WERI-Rb-1 (cell line): ENCODE data around the gene MAN2C1.

Experiments
- DNase-seq: peaks from one replicate; pipeline ENCODE4 v3.0.0-alpha.2; 2020
- H3K27ac ChIP-seq: fragments of 250-450 bp; sonication (Bioruptor Pico); 2 replicates; pipeline ENCODE4 v1.5.1; 2020; ENCODE audit warnings: mild to moderate bottlenecking, moderate library complexity
- H3K27me3 ChIP-seq: fragments of 250-450 bp; sonication (Bioruptor Pico); 2 replicates; pipeline ENCODE4 v1.5.1; 2021; ENCODE audit warnings: mild to moderate bottlenecking, low read depth, moderate library complexity; ENCODE audit not compliant: insufficient read depth, severe bottlenecking
- H3K36me3 ChIP-seq: fragments of 250-450 bp; sonication (Bioruptor Pico); 2 replicates; pipeline ENCODE4 v1.5.1; 2020; ENCODE audit warnings: mild to moderate bottlenecking, moderate library complexity
- H3K4me3 ChIP-seq: 2 replicates; pipeline ENCODE4 v1.5.1; 2011; ENCODE audit warnings: low read depth, mild to moderate bottlenecking, control low read depth, low read length
- H3K9me3 ChIP-seq: fragments of 250-450 bp; sonication (Bioruptor Pico); 2 replicates; pipeline ENCODE4 v1.5.1; 2021; ENCODE audit warnings: mild to moderate bottlenecking, moderate library complexity; ENCODE audit not compliant: severe bottlenecking
- CTCF ChIP-seq: IDR thresholded peaks from 2 replicates; pipeline ENCODE4 v1.5.1; 2011; ENCODE audit warnings: low read depth, mild to moderate bottlenecking, control low read depth, inconsistent platforms, low read length

Gene MAN2C1

DNA sequence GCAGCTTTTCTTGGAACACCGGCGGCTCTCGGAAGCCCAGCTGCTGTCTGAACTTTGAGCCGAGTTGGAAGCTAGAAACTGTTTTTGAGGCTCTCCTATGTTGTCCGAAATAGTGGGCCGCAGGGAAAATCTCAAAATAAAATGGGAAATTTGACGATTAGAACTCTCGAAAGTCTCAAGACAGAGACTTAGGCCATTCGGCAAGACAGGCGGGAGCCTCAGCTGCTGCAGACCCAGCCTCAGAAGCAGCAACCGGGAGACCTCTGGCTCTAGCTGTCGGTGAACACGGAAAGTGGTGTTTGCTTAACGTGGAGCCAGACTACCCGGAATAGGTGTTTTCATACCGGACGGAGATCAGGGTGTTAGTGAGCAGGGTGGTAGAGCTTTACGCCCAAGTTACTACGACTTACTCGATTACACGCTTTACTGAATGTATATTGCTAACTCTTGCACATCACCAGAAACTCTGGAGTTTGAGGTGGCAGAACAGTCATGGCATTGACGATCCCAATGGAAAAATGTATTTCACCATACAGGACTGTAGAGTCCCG, 357 bp upstream of the MAN2C1 start:
- peak overlapping the region; percentile 90 for H3K27ac ChIP-seq
- DNase-seq: no peak
- no peaks in the 10 kb centered on the region for H3K9me3 ChIP-seq
- no peak for TF ChIP-seq CTCF
- peaks cover 41% of the 10 kb centered on the region for H3K36me3 ChIP-seq
- no peaks in the 10 kb centered on the region for H3K27me3 ChIP-seq
- H3K4me3 ChIP-seq: peak overlapping the region; percentile 83

DNA sequence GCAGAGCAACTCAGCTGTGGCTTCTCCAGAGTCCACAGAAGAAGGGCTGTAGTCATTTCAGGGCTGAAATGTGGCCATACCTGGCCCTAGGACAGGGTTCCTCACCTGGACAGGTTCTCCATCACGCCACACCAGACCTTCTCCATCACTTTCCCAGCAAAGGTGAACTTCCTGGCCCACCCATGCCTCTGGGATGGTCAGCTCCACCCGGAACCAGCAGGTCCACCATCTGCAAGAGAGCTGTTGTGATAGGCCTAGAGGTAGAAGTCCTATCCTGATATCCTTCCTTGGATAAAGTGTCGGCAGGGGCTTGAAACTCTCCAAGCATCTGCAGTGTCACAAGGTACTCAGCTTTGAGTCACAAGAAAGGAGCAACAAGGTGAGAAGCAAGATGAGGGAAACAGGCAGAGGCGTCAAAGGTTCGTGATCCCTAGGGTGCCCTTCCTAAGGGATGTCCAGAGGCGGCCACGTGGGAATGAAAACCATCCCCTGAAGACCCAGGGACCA, 948 bp downstream of the MAN2C1 start:
- Histone ChIP-seq H3K27ac (no peak overlapping the region), H3K36me3 (peaks cover 32% of the 10 kb centered on the region), H3K9me3 (no peaks in the 10 kb centered on the region), H3K27me3 (no peaks in the 10 kb centered on the region), H3K4me3 (no peak overlapping the region; the same call in 1 of the 2 replicates)
- no peak for DNase-seq
- TF ChIP-seq CTCF: no peak

GRCh38 chr15:75367006-75367405, 1.4 kb downstream of the MAN2C1 start:
- H3K27ac ChIP-seq: no peak overlapping the region
- H3K27me3 ChIP-seq: no peaks in the 10 kb centered on the region
- peaks cover 28% of the 10 kb centered on the region for H3K36me3 ChIP-seq
- TF ChIP-seq CTCF: no peak
- no peak overlapping the region for H3K4me3 ChIP-seq
- DNase-seq: no peak
- no peaks in the 10 kb centered on the region for H3K9me3 ChIP-seq

- Histone ChIP-seq H3K27ac (no peak overlapping the region), H3K27me3 (no peaks in the 10 kb centered on the region), H3K4me3 (no peak overlapping the region), H3K9me3 (no peaks in the 10 kb centered on the region), H3K36me3 (peaks cover 19% of the 10 kb centered on the region)
- TF ChIP-seq CTCF: no peak
- no peak for DNase-seq
Measured at GRCh38 chr15:75366163-75366562, 2.2 kb downstream of the MAN2C1 start.

GRCh38 chr15:75364881-75365280, 3.5 kb downstream of the MAN2C1 start:
- no peak for TF ChIP-seq CTCF
- DNase-seq: no peak
- Histone ChIP-seq H3K36me3 (peaks cover 10% of the 10 kb centered on the region), H3K27me3 (no peaks in the 10 kb centered on the region), H3K27ac (no peak overlapping the region), H3K9me3 (no peaks in the 10 kb centered on the region), H3K4me3 (no peak overlapping the region)

- no peak for DNase-seq
- Histone ChIP-seq H3K4me3 (no peak overlapping the region), H3K27me3 (no peaks in the 10 kb centered on the region), H3K27ac (no peak overlapping the region), H3K9me3 (no peaks in the 10 kb centered on the region), H3K36me3 (peaks cover 10% of the 10 kb centered on the region)
- no peak for TF ChIP-seq CTCF
Measured at GRCh38 chr15:75363786-75364185, 4.6 kb downstream of the MAN2C1 start.
